Suprapubic skin (tissue), 4 donors: ENCODE measurements around the gene NPAS1. TPM values are rescaled to one million over a fixed set of nuclear protein-coding genes. Genes with fewer than 3 reads are reported as not detected.
A peak's percentile ranks its signal among the peaks of the same experiment; 100 is the strongest.

Source experiments
- DNase-seq, 2 donors: peaks; one replicate each; pipeline ENCODE4 v3.0.0-alpha.2; 2019; ENCODE audit warnings: low spot score in 2 of 2
- H3K27ac ChIP-seq: fragments of 200-600 bp; sonication (generic); one replicate; pipeline ENCODE4 v1.5.1; 2019
- H3K27me3 ChIP-seq: fragments of 200-600 bp; sonication (generic); one replicate; pipeline ENCODE4 v1.5.1; 2019
- H3K36me3 ChIP-seq: fragments of 200-600 bp; sonication (generic); one replicate; pipeline ENCODE4 v1.5.1; 2019
- H3K4me1 ChIP-seq: fragments of 200-600 bp; sonication (generic); one replicate; pipeline ENCODE4 v1.5.1; 2019
- H3K4me3 ChIP-seq: fragments of 200-600 bp; sonication (generic); one replicate; pipeline ENCODE4 v1.5.1; 2019; ENCODE audit warnings: mild to moderate bottlenecking
- H3K9me3 ChIP-seq: fragments of 200-600 bp; sonication (generic); one replicate; pipeline ENCODE4 v1.5.1; 2019
- EP300 ChIP-seq: sonication (generic); formaldehyde crosslinking; IDR thresholded peaks from one replicate; pipeline ENCODE4 v1.6.1; 2017; ENCODE audit warnings: antibody characterized with exemption
- POLR2A ChIP-seq, 2 donors: fragments of 450-650 bp; IDR thresholded peaks; one replicate each; pipeline ENCODE4 v1.6.1; 2017; ENCODE audit warnings: antibody characterized with exemption in 2 of 2, mild to moderate bottlenecking in 2 of 2, moderate library complexity in 2 of 2
- POLR2AphosphoS5 ChIP-seq, 3 donors: sonication (generic); formaldehyde crosslinking; IDR thresholded peaks; one replicate each; pipeline ENCODE4 v1.6.1; 2017; ENCODE audit warnings: antibody characterized with exemption in 3 of 3
- WGBS: methylation state at CpG from one replicate; pipeline ENCODE4 v1.1.5; 2018; 5-methylcytosine and 5-hydroxymethylcytosine counted together
- total RNA-seq, 4 donors: library from RNA; depleted of rRNA; stranded (reverse); fragments of >200 nt; gene quantifications; one replicate each; pipeline ENCODE4 v1.1.0, GENCODE V29; 2016
- TF ChIP-seq, protein P1 (sequence below), 2 donors: fragments of 200-600 bp in 1 of 2; fragments of 450-650 bp in 1 of 2; sonication (generic) in 1 of 2; IDR thresholded peaks; one replicate each; pipeline ENCODE4 v1.5.1; 2016 to 2019; ENCODE audit warnings: antibody characterized with exemption in 2 of 2, mild to moderate bottlenecking in 1 of 2, moderate library complexity in 1 of 2

The NPAS1 gene, protein sequence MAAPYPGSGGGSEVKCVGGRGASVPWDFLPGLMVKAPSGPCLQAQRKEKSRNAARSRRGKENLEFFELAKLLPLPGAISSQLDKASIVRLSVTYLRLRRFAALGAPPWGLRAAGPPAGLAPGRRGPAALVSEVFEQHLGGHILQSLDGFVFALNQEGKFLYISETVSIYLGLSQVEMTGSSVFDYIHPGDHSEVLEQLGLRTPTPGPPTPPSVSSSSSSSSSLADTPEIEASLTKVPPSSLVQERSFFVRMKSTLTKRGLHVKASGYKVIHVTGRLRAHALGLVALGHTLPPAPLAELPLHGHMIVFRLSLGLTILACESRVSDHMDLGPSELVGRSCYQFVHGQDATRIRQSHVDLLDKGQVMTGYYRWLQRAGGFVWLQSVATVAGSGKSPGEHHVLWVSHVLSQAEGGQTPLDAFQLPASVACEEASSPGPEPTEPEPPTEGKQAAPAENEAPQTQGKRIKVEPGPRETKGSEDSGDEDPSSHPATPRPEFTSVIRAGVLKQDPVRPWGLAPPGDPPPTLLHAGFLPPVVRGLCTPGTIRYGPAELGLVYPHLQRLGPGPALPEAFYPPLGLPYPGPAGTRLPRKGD
- 1 to 10 TPM; 4.7 to 6.8 (median 5.5) TPM for total RNA-seq

DNA sequence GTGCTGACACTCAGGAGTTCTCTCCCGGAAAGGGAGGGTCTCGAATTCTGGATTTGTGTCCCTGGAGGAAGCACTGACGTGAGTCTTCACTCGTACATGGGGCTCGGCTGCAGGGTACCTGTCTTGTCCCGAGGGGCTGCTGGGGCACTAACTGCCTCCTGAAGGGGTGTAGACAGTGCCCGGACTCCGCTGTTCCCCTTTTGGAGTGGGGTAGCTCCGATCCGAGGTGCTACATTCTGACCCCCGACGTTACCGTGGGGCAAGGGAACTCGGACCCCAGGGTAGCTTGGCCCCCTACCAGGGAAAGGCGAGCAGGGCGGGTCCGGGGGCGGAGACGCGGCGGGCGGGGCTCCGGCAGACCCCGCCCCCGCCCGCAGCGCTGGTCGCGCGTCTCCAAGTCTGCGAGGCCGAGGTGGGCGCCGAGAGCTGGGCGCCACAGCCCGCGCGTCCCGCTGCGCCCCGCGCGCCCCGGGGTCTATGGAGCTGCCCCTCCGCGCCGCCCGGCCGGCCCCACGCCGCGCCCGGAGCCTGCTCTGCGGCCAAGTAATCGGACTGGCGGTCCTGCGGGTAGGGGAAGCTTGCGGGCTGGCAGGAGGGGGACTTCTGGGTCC, at the start of gene NPAS1:
Gene NPAS1 (plus strand): TSS at position 407 of the 611 bp plus-strand sequence. CDS start 1,211 bp downstream, outside the sequence.
- TF ChIP-seq POLR2AphosphoS5 (IDR thresholded peaks at IDR 0.05) (no peak), POLR2A (IDR thresholded peaks at IDR 0.05) (no peak), EP300 (no peak)
- TF ChIP-seq, protein P1, sequence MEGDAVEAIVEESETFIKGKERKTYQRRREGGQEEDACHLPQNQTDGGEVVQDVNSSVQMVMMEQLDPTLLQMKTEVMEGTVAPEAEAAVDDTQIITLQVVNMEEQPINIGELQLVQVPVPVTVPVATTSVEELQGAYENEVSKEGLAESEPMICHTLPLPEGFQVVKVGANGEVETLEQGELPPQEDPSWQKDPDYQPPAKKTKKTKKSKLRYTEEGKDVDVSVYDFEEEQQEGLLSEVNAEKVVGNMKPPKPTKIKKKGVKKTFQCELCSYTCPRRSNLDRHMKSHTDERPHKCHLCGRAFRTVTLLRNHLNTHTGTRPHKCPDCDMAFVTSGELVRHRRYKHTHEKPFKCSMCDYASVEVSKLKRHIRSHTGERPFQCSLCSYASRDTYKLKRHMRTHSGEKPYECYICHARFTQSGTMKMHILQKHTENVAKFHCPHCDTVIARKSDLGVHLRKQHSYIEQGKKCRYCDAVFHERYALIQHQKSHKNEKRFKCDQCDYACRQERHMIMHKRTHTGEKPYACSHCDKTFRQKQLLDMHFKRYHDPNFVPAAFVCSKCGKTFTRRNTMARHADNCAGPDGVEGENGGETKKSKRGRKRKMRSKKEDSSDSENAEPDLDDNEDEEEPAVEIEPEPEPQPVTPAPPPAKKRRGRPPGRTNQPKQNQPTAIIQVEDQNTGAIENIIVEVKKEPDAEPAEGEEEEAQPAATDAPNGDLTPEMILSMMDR (IDR thresholded peaks at IDR 0.05) = no peak
- peak within 1 kb of the TSS; percentile 39 for H3K4me3 ChIP-seq
- H3K27me3 ChIP-seq = peaks cover 52% of the 10 kb centered on the region
- H3K9me3 ChIP-seq = no peaks in the 10 kb centered on the region
- WGBS = 2% methylated on average over 10 of the region's 58 CpGs
- H3K27ac ChIP-seq = no peak within 1 kb of the TSS
- no peak for DNase-seq
- H3K36me3 ChIP-seq = no peaks in the 10 kb centered on the region
- H3K4me1 ChIP-seq = peaks cover 34% of the 10 kb centered on the region

DNA sequence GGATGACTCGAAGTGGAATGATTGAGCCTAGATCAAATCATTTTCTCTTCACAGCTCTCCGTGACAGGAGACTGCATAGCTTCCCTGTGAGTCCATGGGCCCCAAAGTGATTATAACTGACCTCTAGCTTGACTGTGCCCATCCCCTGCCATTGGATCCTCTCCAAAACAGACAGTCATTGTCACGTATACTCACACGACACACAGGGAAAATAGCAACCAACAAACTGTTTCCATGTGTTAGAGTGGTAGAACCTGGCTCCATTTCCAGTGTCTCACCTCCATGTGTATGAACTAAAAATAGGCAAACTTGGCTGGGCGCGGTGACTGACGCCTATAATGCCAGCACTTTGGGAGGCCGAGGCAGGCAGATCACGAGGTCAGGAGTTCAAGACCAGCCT, 48.8 kb upstream of the NPAS1 start:
- Histone ChIP-seq H3K4me1 (peaks cover 45% of the 10 kb centered on the region), H3K9me3 (no peaks in the 10 kb centered on the region), H3K4me3 (no peak overlapping the region), H3K27ac (no peak overlapping the region), H3K36me3 (no peaks in the 10 kb centered on the region), H3K27me3 (no peaks in the 10 kb centered on the region)
- WGBS = 57% methylated on average over 9 of the region's 9 CpGs
- DNase-seq = no peak
- TF ChIP-seq POLR2A (IDR thresholded peaks at IDR 0.05) (no peak), POLR2AphosphoS5 (IDR thresholded peaks at IDR 0.05) (no peak), EP300 (no peak)
- TF ChIP-seq, protein P1 (IDR thresholded peaks at IDR 0.05) = no peak

DNA sequence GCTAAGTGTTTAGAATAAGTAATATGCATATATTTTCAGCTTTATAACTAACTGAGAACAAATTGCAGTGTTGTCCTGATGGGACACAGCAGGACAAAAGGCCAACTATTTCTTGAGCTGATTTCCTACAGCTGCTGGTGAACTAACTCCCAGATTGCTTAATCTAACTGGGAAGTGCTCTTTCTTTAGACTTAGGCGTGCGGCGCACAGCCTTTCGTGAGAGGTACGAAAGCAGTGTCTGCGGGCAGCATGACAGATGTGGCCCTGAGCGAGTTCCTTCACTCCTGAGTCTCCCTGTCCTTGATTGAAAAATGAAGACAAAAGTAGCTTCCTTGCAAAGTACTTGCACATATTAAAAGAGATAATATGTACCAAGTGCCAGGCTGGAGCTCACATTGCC, 47.3 kb upstream of the NPAS1 start:
- H3K27ac ChIP-seq = no peak overlapping the region
- 85% methylated on average over 7 of the region's 7 CpGs for WGBS

DNA sequence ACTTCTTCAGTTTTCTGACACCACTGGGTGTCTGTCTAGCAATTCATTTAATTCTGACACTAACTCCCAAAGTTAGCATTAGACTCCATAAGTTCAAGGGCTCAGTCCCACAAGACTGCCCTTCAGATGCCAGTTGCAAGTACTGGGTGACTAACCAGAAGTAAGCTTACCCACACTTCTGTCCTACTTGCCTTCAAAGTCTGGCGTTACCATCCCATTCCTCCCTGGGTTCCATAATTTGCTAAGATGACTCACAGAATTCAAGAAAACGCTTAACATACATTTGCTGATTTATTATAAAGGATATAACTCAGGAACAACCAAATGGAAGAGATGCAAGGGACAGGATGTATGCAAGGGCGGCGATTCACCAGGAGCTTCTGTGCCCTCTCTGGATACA, 45.5 kb upstream of the NPAS1 start:
- Histone ChIP-seq H3K36me3 (no peaks in the 10 kb centered on the region), H3K9me3 (no peaks in the 10 kb centered on the region), H3K4me3 (no peak overlapping the region), H3K27me3 (no peaks in the 10 kb centered on the region), H3K27ac (no peak overlapping the region), H3K4me1 (peaks cover 59% of the 10 kb centered on the region)
- no peak for DNase-seq
- 93% methylated on average over 4 of the region's 4 CpGs for WGBS
- TF ChIP-seq, protein P1 (IDR thresholded peaks at IDR 0.05) = no peak

More for the DNA sequence above, 47.3 kb upstream of the NPAS1 start:
- no peaks in the 10 kb centered on the region for H3K36me3 ChIP-seq
- TF ChIP-seq EP300 (no peak), POLR2AphosphoS5 (IDR thresholded peaks at IDR 0.05) (no peak)
- H3K4me3 ChIP-seq = no peak overlapping the region
- H3K27me3 ChIP-seq = no peaks in the 10 kb centered on the region
- H3K4me1 ChIP-seq = peaks cover 55% of the 10 kb centered on the region
- no peak for DNase-seq
- H3K9me3 ChIP-seq = no peaks in the 10 kb centered on the region

DNA sequence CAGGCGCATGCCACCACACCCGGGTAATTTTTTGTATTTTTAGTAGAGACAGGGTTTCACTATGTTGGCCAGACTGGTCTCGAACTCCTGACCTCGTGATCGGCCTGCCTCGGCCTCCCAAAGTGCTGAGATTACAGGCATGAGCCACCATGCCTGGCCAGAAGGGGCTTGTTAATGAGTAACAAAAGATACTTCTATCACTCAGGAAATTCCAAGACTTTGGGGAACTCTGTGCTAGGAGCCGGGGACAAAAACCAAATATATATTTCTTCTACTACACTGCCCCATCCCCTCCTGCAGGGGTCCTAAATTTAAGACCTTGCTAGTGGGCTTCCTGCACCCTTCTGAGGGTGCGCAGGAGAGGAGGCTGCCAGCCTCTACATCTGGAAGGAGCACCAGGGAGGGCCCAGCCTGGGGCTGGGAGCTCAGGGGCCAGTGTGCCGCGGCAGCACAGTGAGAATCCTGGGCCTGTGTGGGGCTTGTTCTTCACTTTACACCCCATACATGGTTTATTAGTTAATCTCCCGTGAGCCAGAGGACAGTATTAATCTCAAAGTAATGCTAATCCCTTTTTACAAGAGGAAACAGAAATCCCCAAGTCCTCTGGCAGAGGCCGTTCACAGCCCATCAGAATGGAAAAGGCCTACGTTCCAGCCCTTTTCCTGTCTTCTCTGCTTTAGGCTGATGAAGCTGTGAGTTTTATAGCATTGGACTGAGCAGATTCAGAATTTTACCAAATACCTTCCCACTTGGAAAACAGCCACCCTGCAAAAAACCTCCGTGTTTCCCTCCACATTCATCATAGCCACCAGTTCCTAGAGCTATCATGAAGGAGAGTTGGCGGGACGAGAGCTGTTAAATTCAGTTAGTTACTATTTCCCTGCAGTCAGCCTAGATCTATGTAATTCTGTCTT, 44.4 kb upstream of the NPAS1 start:
- no peaks in the 10 kb centered on the region for H3K27me3 ChIP-seq
- H3K27ac ChIP-seq = peak overlapping the region; percentile 74
- peaks cover 70% of the 10 kb centered on the region for H3K4me1 ChIP-seq
- no peak overlapping the region for H3K4me3 ChIP-seq
- TF ChIP-seq EP300 = no peak
- no peak for TF ChIP-seq POLR2AphosphoS5 (IDR thresholded peaks at IDR 0.05)
- TF ChIP-seq, protein P1 (IDR thresholded peaks at IDR 0.05) = no peak
- no peak for TF ChIP-seq POLR2A (IDR thresholded peaks at IDR 0.05)
- no peaks in the 10 kb centered on the region for H3K36me3 ChIP-seq
- no peaks in the 10 kb centered on the region for H3K9me3 ChIP-seq
- 64% methylated on average over 15 of the region's 16 CpGs for WGBS
- no peak for DNase-seq
